Liver (tissue), 9 donors: Measurements from ENCODE around the gene HRC. TPM values are rescaled to one million over a fixed set of nuclear protein-coding genes. Genes with fewer than 3 reads are reported as not detected.

Experiments used
- DNase-seq: peaks from one replicate; pipeline ENCODE4 v3.0.0-alpha.2; 2017; ENCODE audit warnings: low spot score
- H3K27ac ChIP-seq, 2 donors: one replicate each; pipeline ENCODE4 v1.7.0; 2013; ENCODE audit warnings: inconsistent platforms in 2 of 2, low read length in 2 of 2, control low read depth in 1 of 2, low read depth in 1 of 2, mild to moderate bottlenecking in 1 of 2
- H3K27me3 ChIP-seq, 4 donors: one replicate each; pipeline versions ENCODE4 v1.6.1 to v1.7.0; 2013; ENCODE audit warnings: low read length in 3 of 4, inconsistent platforms in 1 of 4, mild to moderate bottlenecking in 1 of 4, moderate library complexity in 1 of 4; ENCODE audit not compliant: control insufficient read depth in 4 of 4, insufficient read depth in 4 of 4
- H3K36me3 ChIP-seq, 4 donors: one replicate each; pipeline versions ENCODE4 v1.6.1 to v1.7.0; 2013; ENCODE audit warnings: low read length in 3 of 4, mild to moderate bottlenecking in 3 of 4, low read depth in 1 of 4, moderate library complexity in 1 of 4; ENCODE audit not compliant: control insufficient read depth in 4 of 4, insufficient read depth in 3 of 4
- H3K4me1 ChIP-seq, 4 donors: one replicate each; pipeline versions ENCODE4 v1.6.1 to v1.7.0; 2013; ENCODE audit warnings: low read length in 3 of 4, mild to moderate bottlenecking in 3 of 4, moderate library complexity in 1 of 4; ENCODE audit not compliant: control insufficient read depth in 4 of 4, insufficient read depth in 4 of 4
- H3K4me3 ChIP-seq, 3 donors: one replicate each; pipeline versions ENCODE4 v1.6.1 to v1.7.0; 2013; ENCODE audit warnings: low read length in 3 of 3, control low read depth in 1 of 3, low read depth in 1 of 3, mild to moderate bottlenecking in 1 of 3
- H3K9ac ChIP-seq, 2 donors: one replicate each; pipeline ENCODE4 v1.7.0; 2013; ENCODE audit warnings: low read length in 2 of 2, mild to moderate bottlenecking in 2 of 2, moderate library complexity in 2 of 2, control low read depth in 1 of 2, low read depth in 1 of 2
- H3K9me3 ChIP-seq, 4 donors: one replicate each; pipeline versions ENCODE4 v1.6.1 to v1.7.0; 2013; ENCODE audit warnings: low read length in 3 of 4; ENCODE audit not compliant: control insufficient read depth in 4 of 4
- EGR1 ChIP-seq, 2 donors: IDR thresholded peaks; 2 replicates each; pipeline ENCODE4 v1.6.1; 2016 to 2018; ENCODE audit warnings: antibody characterized with exemption in 2 of 2, low read depth in 2 of 2
- FOXA1 ChIP-seq: IDR thresholded peaks from 2 replicates; pipeline ENCODE4 v1.6.1; 2016; ENCODE audit warnings: antibody characterized with exemption
- FOXA2 ChIP-seq: IDR thresholded peaks from 2 replicates; pipeline ENCODE4 v1.6.1; 2016; ENCODE audit warnings: antibody characterized with exemption
- GABPA ChIP-seq, 2 donors: IDR thresholded peaks in 1 of 2; conservative IDR thresholded peaks in 1 of 2; 2 replicates each; pipeline ENCODE4 v1.6.1; 2016; ENCODE audit warnings: antibody characterized with exemption in 2 of 2, mild to moderate bottlenecking in 1 of 2, moderate library complexity in 1 of 2
- HNF4A ChIP-seq, 2 donors: conservative IDR thresholded peaks; 2 replicates each; pipeline ENCODE4 v1.6.1; 2016; ENCODE audit warnings: antibody characterized with exemption in 2 of 2, mild to moderate bottlenecking in 2 of 2
- HNF4G ChIP-seq: IDR thresholded peaks from 2 replicates; pipeline ENCODE4 v1.6.1; 2016; ENCODE audit warnings: antibody characterized with exemption
- JUND ChIP-seq, 2 donors: IDR thresholded peaks; 2 replicates each; pipeline ENCODE4 v1.6.1; 2016; ENCODE audit warnings: antibody characterized with exemption in 2 of 2
- RAD21 ChIP-seq, 2 donors: IDR thresholded peaks; 2 replicates each; pipeline ENCODE4 v1.6.1; 2016; ENCODE audit warnings: antibody characterized with exemption in 2 of 2, mild to moderate bottlenecking in 2 of 2
- RXRA ChIP-seq, 2 donors: IDR thresholded peaks; 2 replicates each; pipeline ENCODE4 v1.6.1; 2017 to 2018; ENCODE audit warnings: antibody characterized with exemption in 2 of 2, mild to moderate bottlenecking in 1 of 2
- SP1 ChIP-seq: IDR thresholded peaks from 2 replicates; pipeline ENCODE4 v1.6.1; 2018; ENCODE audit warnings: antibody characterized with exemption, mild to moderate bottlenecking
- YY1 ChIP-seq: IDR thresholded peaks from 2 replicates; pipeline ENCODE4 v1.6.1; 2016; ENCODE audit warnings: antibody characterized with exemption, mild to moderate bottlenecking
- WGBS: extraction: QIAGEN DNeasy Blood & Tissue Kit; methylation state at CpG from one replicate; pipeline ENCODE4 v1.1.7; 2013; 5-methylcytosine and 5-hydroxymethylcytosine counted together
- polyA plus RNA-seq, 2 donors: library from polyadenylated mRNA; stranded (reverse) in 1 of 2; unstranded in 1 of 2; fragments of 200-250 nt in 1 of 2; fragments of >200 nt in 1 of 2; fragmentation: Nextera tagmentation in 1 of 2; extraction: Ambion mirVana in 1 of 2; gene quantifications; one replicate each; pipeline versions ENCODE4 v1.2.1 to v1.2.3, GENCODE V29; 2013 to 2015
- total RNA-seq, 2 donors: library from RNA; depleted of rRNA; stranded (reverse); fragments of >200 nt; gene quantifications; one replicate each; pipeline ENCODE4 v1.2.3, GENCODE V29; 2014
- TF ChIP-seq, protein P1 (sequence below): fragments of 150-350 bp; IDR thresholded peaks from 2 replicates; pipeline ENCODE4 v1.5.1; 2017; ENCODE audit warnings: improper control_type of control experiment, low read depth, low read length; ENCODE audit not compliant: missing input control
- TF ChIP-seq, protein P2 (sequence below): IDR thresholded peaks from 2 replicates; pipeline ENCODE4 v1.6.1; 2016; ENCODE audit warnings: antibody characterized with exemption
- TF ChIP-seq, protein P3 (sequence below): IDR thresholded peaks from 2 replicates; pipeline ENCODE4 v1.6.1; 2016; ENCODE audit warnings: antibody characterized with exemption
- TF ChIP-seq, protein P4 (sequence below): IDR thresholded peaks from 2 replicates; pipeline ENCODE4 v1.6.1; 2016; ENCODE audit warnings: antibody characterized with exemption, mild to moderate bottlenecking
- donor health status: healthy.
- donor health status: healthy.
- donor health status: healthy.
- donor health status: healthy.
- donor health status: healthy.

The HRC gene
- total and polyA plus RNA-seq, 4 donors = 0.25 to 1.2 (median 0.84) TPM

- no peak overlapping the region for H3K27ac ChIP-seq
- 71% methylated on average over 5 of the region's 5 CpGs for WGBS
- H3K4me3 ChIP-seq = no peak overlapping the region
- TF ChIP-seq, protein P1, sequence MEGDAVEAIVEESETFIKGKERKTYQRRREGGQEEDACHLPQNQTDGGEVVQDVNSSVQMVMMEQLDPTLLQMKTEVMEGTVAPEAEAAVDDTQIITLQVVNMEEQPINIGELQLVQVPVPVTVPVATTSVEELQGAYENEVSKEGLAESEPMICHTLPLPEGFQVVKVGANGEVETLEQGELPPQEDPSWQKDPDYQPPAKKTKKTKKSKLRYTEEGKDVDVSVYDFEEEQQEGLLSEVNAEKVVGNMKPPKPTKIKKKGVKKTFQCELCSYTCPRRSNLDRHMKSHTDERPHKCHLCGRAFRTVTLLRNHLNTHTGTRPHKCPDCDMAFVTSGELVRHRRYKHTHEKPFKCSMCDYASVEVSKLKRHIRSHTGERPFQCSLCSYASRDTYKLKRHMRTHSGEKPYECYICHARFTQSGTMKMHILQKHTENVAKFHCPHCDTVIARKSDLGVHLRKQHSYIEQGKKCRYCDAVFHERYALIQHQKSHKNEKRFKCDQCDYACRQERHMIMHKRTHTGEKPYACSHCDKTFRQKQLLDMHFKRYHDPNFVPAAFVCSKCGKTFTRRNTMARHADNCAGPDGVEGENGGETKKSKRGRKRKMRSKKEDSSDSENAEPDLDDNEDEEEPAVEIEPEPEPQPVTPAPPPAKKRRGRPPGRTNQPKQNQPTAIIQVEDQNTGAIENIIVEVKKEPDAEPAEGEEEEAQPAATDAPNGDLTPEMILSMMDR = no peak
- TF ChIP-seq GABPA (IDR thresholded peaks at IDR 0.05 in 1 of 2, conservative IDR thresholded peaks at IDR 0.05 in 1 of 2) (no peak), HNF4G (no peak), FOXA2 (no peak), EGR1 (IDR thresholded peaks at IDR 0.05; ENCODE audit: low read depth in 2 of 2) (no peak), JUND (IDR thresholded peaks at IDR 0.05) (no peak), RAD21 (IDR thresholded peaks at IDR 0.05) (no peak), RXRA (IDR thresholded peaks at IDR 0.05) (no peak), YY1 (no peak), FOXA1 (no peak), HNF4A (conservative IDR thresholded peaks at IDR 0.05) (no peak)
- TF ChIP-seq, protein P2, sequence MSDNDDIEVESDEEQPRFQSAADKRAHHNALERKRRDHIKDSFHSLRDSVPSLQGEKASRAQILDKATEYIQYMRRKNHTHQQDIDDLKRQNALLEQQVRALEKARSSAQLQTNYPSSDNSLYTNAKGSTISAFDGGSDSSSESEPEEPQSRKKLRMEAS = no peak
- TF ChIP-seq, protein P3, sequence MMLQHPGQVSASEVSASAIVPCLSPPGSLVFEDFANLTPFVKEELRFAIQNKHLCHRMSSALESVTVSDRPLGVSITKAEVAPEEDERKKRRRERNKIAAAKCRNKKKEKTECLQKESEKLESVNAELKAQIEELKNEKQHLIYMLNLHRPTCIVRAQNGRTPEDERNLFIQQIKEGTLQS = no peak
- TF ChIP-seq, protein P4, sequence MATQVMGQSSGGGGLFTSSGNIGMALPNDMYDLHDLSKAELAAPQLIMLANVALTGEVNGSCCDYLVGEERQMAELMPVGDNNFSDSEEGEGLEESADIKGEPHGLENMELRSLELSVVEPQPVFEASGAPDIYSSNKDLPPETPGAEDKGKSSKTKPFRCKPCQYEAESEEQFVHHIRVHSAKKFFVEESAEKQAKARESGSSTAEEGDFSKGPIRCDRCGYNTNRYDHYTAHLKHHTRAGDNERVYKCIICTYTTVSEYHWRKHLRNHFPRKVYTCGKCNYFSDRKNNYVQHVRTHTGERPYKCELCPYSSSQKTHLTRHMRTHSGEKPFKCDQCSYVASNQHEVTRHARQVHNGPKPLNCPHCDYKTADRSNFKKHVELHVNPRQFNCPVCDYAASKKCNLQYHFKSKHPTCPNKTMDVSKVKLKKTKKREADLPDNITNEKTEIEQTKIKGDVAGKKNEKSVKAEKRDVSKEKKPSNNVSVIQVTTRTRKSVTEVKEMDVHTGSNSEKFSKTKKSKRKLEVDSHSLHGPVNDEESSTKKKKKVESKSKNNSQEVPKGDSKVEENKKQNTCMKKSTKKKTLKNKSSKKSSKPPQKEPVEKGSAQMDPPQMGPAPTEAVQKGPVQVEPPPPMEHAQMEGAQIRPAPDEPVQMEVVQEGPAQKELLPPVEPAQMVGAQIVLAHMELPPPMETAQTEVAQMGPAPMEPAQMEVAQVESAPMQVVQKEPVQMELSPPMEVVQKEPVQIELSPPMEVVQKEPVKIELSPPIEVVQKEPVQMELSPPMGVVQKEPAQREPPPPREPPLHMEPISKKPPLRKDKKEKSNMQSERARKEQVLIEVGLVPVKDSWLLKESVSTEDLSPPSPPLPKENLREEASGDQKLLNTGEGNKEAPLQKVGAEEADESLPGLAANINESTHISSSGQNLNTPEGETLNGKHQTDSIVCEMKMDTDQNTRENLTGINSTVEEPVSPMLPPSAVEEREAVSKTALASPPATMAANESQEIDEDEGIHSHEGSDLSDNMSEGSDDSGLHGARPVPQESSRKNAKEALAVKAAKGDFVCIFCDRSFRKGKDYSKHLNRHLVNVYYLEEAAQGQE = no peak
- H3K9me3 ChIP-seq = no peaks in the 10 kb centered on the region
- H3K27me3 ChIP-seq = no peaks in the 10 kb centered on the region
- DNase-seq = no peak
- peaks cover 0 to 3% (median 0%) of the 10 kb centered on the region in 4 donors for H3K36me3 ChIP-seq
- no peak overlapping the region for H3K9ac ChIP-seq
- H3K4me1 ChIP-seq = no peaks in the 10 kb centered on the region
These were observed 30.9 kb upstream of the HRC start for GRCh38 chr19:49186108-49186507.

GRCh38 chr19:49182848-49183375 is 27.7 kb upstream of the HRC start:
- WGBS = 63% methylated on average over 26 of the region's 26 CpGs

More at GRCh38 chr19:49182848-49183375, 27.7 kb upstream of the HRC start:
- no peaks in the 10 kb centered on the region for H3K4me1 ChIP-seq
- TF ChIP-seq, protein P1 = no peak
- TF ChIP-seq RXRA (IDR thresholded peaks at IDR 0.05) (no peak), FOXA1 (no peak), SP1 (no peak), HNF4G (no peak), JUND (IDR thresholded peaks at IDR 0.05) (no peak), FOXA2 (no peak), GABPA (IDR thresholded peaks at IDR 0.05 in 1 of 2, conservative IDR thresholded peaks at IDR 0.05 in 1 of 2) (no peak), RAD21 (IDR thresholded peaks at IDR 0.05) (no peak)
- TF ChIP-seq, protein P4 = no peak
- TF ChIP-seq, protein P3 = no peak
- TF ChIP-seq, protein P2 = no peak
- H3K27ac ChIP-seq = no peak overlapping the region
- no peaks in the 10 kb centered on the region for H3K9me3 ChIP-seq
- no peaks in the 10 kb centered on the region for H3K36me3 ChIP-seq
- no peaks in the 10 kb centered on the region for H3K27me3 ChIP-seq
- H3K9ac ChIP-seq = no peak overlapping the region
- no peak overlapping the region for H3K4me3 ChIP-seq
- no peak for DNase-seq
